HG03066 (cell line): ENCODE measurements around the gene NGEF.
"Not testable (repeated sequence)": the region's sequence is repeated elsewhere in the genome, so short reads cannot be mapped to it uniquely, and the experiment has no call there.

Experiments
- ATAC-seq: cut with Tn5 transposase; IDR thresholded peaks from one replicate; pipeline ENCODE4 v1.9.1; 2021; ENCODE audit warnings: low read depth; ENCODE audit not compliant: unreplicated experiment

Gene NGEF

GRCh38 chr2:232906867-232907717, 106.0 kb downstream of the NGEF start:
- ATAC-seq, result not testable (repeated sequence)

GRCh38 chr2:232903989-232904388, 109.1 kb downstream of the NGEF start:
- ATAC-seq, result no peak

- no peak for ATAC-seq
These were observed 111.1 kb downstream of the NGEF start for GRCh38 chr2:232901736-232902578.

- ATAC-seq, result no peak
These were observed 112.0 kb downstream of the NGEF start for GRCh38 chr2:232900811-232901735.

- ATAC-seq, result no peak
These were observed 114.2 kb downstream of the NGEF start for GRCh38 chr2:232898592-232899543.

GRCh38 chr2:232897598-232898408, 115.3 kb downstream of the NGEF start:
- ATAC-seq, result no peak

- ATAC-seq, result no peak
These were observed 116.1 kb downstream of the NGEF start for GRCh38 chr2:232896720-232897597.

- no peak for ATAC-seq
These were observed 116.9 kb downstream of the NGEF start for GRCh38 chr2:232896111-232896510.

GRCh38 chr2:232894746-232895145, 118.3 kb downstream of the NGEF start:
- no peak for ATAC-seq

- no peak for ATAC-seq
These were observed 118.8 kb downstream of the NGEF start for GRCh38 chr2:232894251-232894650.

GRCh38 chr2:232893834-232894233, 119.2 kb downstream of the NGEF start:
- no peak for ATAC-seq

- ATAC-seq, result no peak
These were observed 120.2 kb downstream of the NGEF start for GRCh38 chr2:232892843-232893242.

- no peak for ATAC-seq
These were observed 120.8 kb downstream of the NGEF start for GRCh38 chr2:232892221-232892620.

- ATAC-seq, result no peak
These were observed 121.4 kb downstream of the NGEF start for GRCh38 chr2:232891621-232892071.

- no peak for ATAC-seq
These were observed 122.0 kb downstream of the NGEF start for GRCh38 chr2:232890896-232891601.

- ATAC-seq, result no peak
These were observed 122.5 kb downstream of the NGEF start for GRCh38 chr2:232890536-232890895.

- no peak for ATAC-seq
These were observed 123.1 kb downstream of the NGEF start for GRCh38 chr2:232889876-232890401.
